Stimulated activated CD8-positive, alpha-beta memory T cell treated with anti-CD3 and anti-CD28 coated beads, Interleukin-12 subunit alpha, Interleukin-12 subunit beta, amount 100 ng/mL, for 4 hours (primary cell): ENCODE data around the gene TFB1M.

Source experiments
- DNase-seq: peaks from one replicate; pipeline ENCODE4 v3.0.0-alpha.2; 2020; ENCODE audit warnings: low read depth

The TFB1M gene

GRCh38 chr6:155263373-155264063, 50.8 kb downstream of the TFB1M start, which contains the start of gene CLDN20:
Gene CLDN20 (plus strand): TSS chr6:155264013. CDS start chr6:155275720, 11,707 bp downstream.
- no peak for DNase-seq

- DNase-seq, result no peak
Observed at GRCh38 chr6:155262655-155263054, 51.6 kb downstream of the TFB1M start.

GRCh38 chr6:155261111-155261900, 53.0 kb downstream of the TFB1M start:
- DNase-seq, result no peak

GRCh38 chr6:155260686-155261085, 53.6 kb downstream of the TFB1M start:
- no peak for DNase-seq

GRCh38 chr6:155259897-155260296, 54.4 kb downstream of the TFB1M start:
- no peak for DNase-seq

GRCh38 chr6:155259204-155259603, 55.1 kb downstream of the TFB1M start:
- no peak for DNase-seq

GRCh38 chr6:155257796-155258195, 56.5 kb downstream of the TFB1M start:
- DNase-seq, result no peak

- DNase-seq, result no peak
Observed at GRCh38 chr6:155256122-155256795, 58.0 kb downstream of the TFB1M start.

GRCh38 chr6:155254139-155254538, 60.1 kb downstream of the TFB1M start:
- no peak for DNase-seq

- no peak for DNase-seq
Observed at GRCh38 chr6:155253337-155253736, 60.9 kb downstream of the TFB1M start.

GRCh38 chr6:155252581-155252980, 61.7 kb downstream of the TFB1M start:
- no peak for DNase-seq

GRCh38 chr6:155250701-155251381, 63.4 kb downstream of the TFB1M start:
- no peak for DNase-seq

- DNase-seq, result no peak
Observed at GRCh38 chr6:155248008-155249001, 66.0 kb downstream of the TFB1M start.

- no peak for DNase-seq
Observed at GRCh38 chr6:155247618-155248007, 66.7 kb downstream of the TFB1M start.

- DNase-seq, result no peak
Observed at GRCh38 chr6:155246825-155247224, 67.5 kb downstream of the TFB1M start.

- no peak for DNase-seq
Observed at GRCh38 chr6:155245831-155246230, 68.5 kb downstream of the TFB1M start.

- no peak for DNase-seq
Observed at GRCh38 chr6:155245193-155245592, 69.1 kb downstream of the TFB1M start.

GRCh38 chr6:155244434-155244833, 69.8 kb downstream of the TFB1M start:
- DNase-seq, result no peak

- DNase-seq, result no peak
Observed at GRCh38 chr6:155241966-155242365, 72.3 kb downstream of the TFB1M start.

GRCh38 chr6:155240905-155241600, 73.2 kb downstream of the TFB1M start:
- no peak for DNase-seq
